HG03196 (cell line): ENCODE measurements around the gene FZD7.

ENCODE experiments used
- ATAC-seq: cut with Tn5 transposase; IDR thresholded peaks from one replicate; pipeline ENCODE4 v1.9.1; 2021; ENCODE audit not compliant: unreplicated experiment

Gene FZD7

DNA sequence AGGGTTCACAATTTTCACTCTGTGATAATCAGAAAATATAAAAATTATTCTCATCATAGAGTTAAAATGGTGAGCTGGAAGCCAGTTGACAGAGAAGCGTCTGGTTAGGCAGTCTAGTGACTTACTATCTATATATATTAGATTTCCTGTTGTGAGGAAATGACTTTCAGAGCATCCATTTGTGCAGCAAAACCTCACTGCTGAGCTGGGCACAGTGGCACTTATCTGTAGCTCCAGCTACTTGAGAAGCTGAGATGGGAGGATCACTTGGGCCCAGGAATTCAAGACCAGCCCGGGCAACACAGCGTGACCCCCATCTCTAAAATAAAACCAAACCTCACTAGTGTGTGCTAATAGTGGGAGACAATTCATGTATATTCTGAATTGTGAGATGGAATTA, 32.2 kb downstream of the FZD7 start:
- ATAC-seq = no peak

GRCh38 chr2:202066875-202067274, 33.2 kb downstream of the FZD7 start:
- ATAC-seq = no peak

GRCh38 chr2:202067589-202067988, 33.9 kb downstream of the FZD7 start:
- no peak for ATAC-seq

GRCh38 chr2:202069170-202070067, 35.8 kb downstream of the FZD7 start:
- ATAC-seq = no peak

DNA sequence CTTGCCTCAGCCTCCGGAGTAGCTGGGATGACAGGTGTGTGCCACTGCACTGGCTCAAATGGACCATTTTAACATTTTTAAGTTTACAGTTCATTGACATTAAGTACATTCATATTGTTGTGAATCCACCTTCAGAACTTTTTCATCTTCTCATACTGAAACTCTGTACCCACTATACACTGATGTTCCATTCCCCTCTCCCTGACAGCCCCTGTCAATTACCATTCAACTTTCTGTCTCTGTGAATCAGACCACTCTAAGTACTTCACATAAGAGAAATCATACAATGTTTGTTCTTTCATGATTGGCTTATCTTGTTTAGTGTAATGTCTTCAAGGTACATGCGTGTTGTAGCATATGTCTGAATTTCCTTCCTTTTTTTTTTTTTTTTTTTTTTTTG, 37.5 kb downstream of the FZD7 start:
- ATAC-seq = no peak

GRCh38 chr2:202072226-202072625, 38.6 kb downstream of the FZD7 start:
- ATAC-seq = no peak

GRCh38 chr2:202072737-202073401, 39.2 kb downstream of the FZD7 start, which contains the start of gene KIAA2012:
Gene KIAA2012, plus strand, starts transcription at chr2:202073255. Its CDS starts 373 bp downstream, at chr2:202073628.
- no peak for ATAC-seq

GRCh38 chr2:202074324-202074723, 40.7 kb downstream of the FZD7 start:
- no peak for ATAC-seq

- no peak for ATAC-seq
These were observed 45.7 kb downstream of the FZD7 start for GRCh38 chr2:202079310-202079709.

DNA sequence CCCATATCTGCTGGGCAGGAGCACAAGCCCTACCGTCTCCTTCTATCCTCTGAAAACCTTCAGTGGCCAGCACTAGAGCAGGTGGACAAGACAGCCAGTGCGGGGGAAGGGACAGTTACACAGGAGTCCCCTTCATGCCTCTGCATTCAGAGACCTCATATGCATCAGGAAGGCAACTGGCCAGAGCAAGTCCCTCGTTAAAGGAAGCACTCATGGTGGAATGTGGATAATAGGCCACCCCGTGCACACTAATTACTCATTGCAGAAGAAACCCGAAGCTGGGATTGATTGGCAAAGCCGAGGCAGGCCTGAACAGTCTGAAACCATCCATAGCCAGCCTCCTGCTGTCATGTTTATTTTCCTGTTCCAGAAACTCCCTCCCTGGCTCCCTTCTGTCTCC, 50.6 kb downstream of the FZD7 start:
- ATAC-seq = no peak
